Neuronal stem cell (in vitro differentiated cells): ENCODE measurements around the gene RNF208.

Source experiments
- DNase-seq: peaks from one replicate; pipeline ENCODE4 v3.0.0-alpha.2; 2013; ENCODE audit warnings: low spot score
- H2AFZ ChIP-seq: one replicate; pipeline ENCODE4 v1.6.1; 2013; ENCODE audit warnings: mild to moderate bottlenecking, low read length, inconsistent platforms
- H2AK5ac ChIP-seq: 2 replicates; pipeline ENCODE4 v1.6.1; 2013; ENCODE audit warnings: low read depth, mild to moderate bottlenecking, inconsistent platforms, low read length, moderate library complexity, mixed read lengths
- H2BK120ac ChIP-seq: 2 replicates; pipeline ENCODE4 v1.6.1; 2013; ENCODE audit warnings: low read depth, mild to moderate bottlenecking, inconsistent platforms, low read length, moderate library complexity, mixed read lengths
- H2BK12ac ChIP-seq: one replicate; pipeline ENCODE4 v1.6.1; 2013; ENCODE audit warnings: low read length, inconsistent platforms
- H2BK15ac ChIP-seq: 2 replicates; pipeline ENCODE4 v1.6.1; 2013; ENCODE audit warnings: mild to moderate bottlenecking, low read length, inconsistent platforms, mixed read lengths
- H2BK5ac ChIP-seq: one replicate; pipeline ENCODE4 v1.6.1; 2013; ENCODE audit warnings: inconsistent platforms, mild to moderate bottlenecking, low read length, moderate library complexity
- H3K14ac ChIP-seq: one replicate; pipeline ENCODE4 v1.6.1; 2013; ENCODE audit warnings: low read length, inconsistent platforms
- H3K18ac ChIP-seq: 2 replicates; pipeline ENCODE4 v1.6.1; 2013; ENCODE audit warnings: low read length, inconsistent platforms
- H3K23ac ChIP-seq: 2 replicates; pipeline ENCODE4 v1.6.1; 2013; ENCODE audit warnings: low read depth, mild to moderate bottlenecking, mixed read lengths, low read length, inconsistent platforms; ENCODE audit not compliant: poor library complexity
- H3K27ac ChIP-seq: replicated peaks from 3 replicates; pipeline ENCODE4 v1.5.1; 2013; ENCODE audit warnings: low read length, inconsistent platforms
- H3K27me3 ChIP-seq, 3 experiments: 2 replicates each; pipeline ENCODE4 v1.6.1; 2013; ENCODE audit warnings: low read length in 3 of 3, mild to moderate bottlenecking in 2 of 3, inconsistent platforms in 1 of 3, low read depth in 1 of 3, mixed read lengths in 1 of 3, moderate library complexity in 1 of 3; ENCODE audit not compliant: control insufficient read depth in 3 of 3, insufficient read depth in 3 of 3
- H3K36me3 ChIP-seq, 2 donors: replicated peaks in 1 of 2; 2 replicates each; pipeline ENCODE4 v1.6.1; 2013; ENCODE audit warnings: low read length in 2 of 2; ENCODE audit not compliant: control insufficient read depth in 2 of 2, insufficient read depth in 2 of 2
- H3K4ac ChIP-seq: 2 replicates; pipeline ENCODE4 v1.6.1; 2013; ENCODE audit warnings: inconsistent platforms, mild to moderate bottlenecking, low read length, moderate library complexity
- H3K4me1 ChIP-seq, 2 donors: 1 replicate in 1 of 2; 2 replicates in 1 of 2; pipeline ENCODE4 v1.6.1; 2013; ENCODE audit warnings: low read length in 2 of 2, low read depth in 1 of 2; ENCODE audit not compliant: control insufficient read depth in 2 of 2, insufficient read depth in 1 of 2
- H3K4me2 ChIP-seq: one replicate; pipeline ENCODE4 v1.6.1; 2013; ENCODE audit warnings: mild to moderate bottlenecking, low read length, inconsistent platforms; ENCODE audit not compliant: insufficient read depth, poor library complexity, severe bottlenecking
- H3K4me3 ChIP-seq, 2 donors: 2 replicates each; pipeline ENCODE4 v1.5.1; 2013; ENCODE audit warnings: low read length in 2 of 2, mild to moderate bottlenecking in 2 of 2, inconsistent platforms in 1 of 2, moderate library complexity in 1 of 2
- H3K79me1 ChIP-seq: one replicate; pipeline ENCODE4 v1.6.1; 2013; ENCODE audit warnings: low read depth, mild to moderate bottlenecking, inconsistent platforms, low read length, moderate library complexity
- H3K9ac ChIP-seq: one replicate; pipeline ENCODE4 v1.6.1; 2013; ENCODE audit warnings: mild to moderate bottlenecking, low read depth, low read length, inconsistent platforms; ENCODE audit not compliant: poor library complexity
- H3K9me3 ChIP-seq, 2 donors: replicated peaks in 1 of 2; 2 replicates each; pipeline versions ENCODE3 to v1.6.1; 2013; ENCODE audit warnings: low read length in 2 of 2, mild to moderate bottlenecking in 2 of 2, inconsistent platforms in 1 of 2, low read depth in 1 of 2, mixed read lengths in 1 of 2, moderate library complexity in 1 of 2; ENCODE audit not compliant: control insufficient read depth in 2 of 2, insufficient read depth in 1 of 2
- H4K8ac ChIP-seq: one replicate; pipeline ENCODE4 v1.6.1; 2013; ENCODE audit warnings: low read depth, mild to moderate bottlenecking, inconsistent platforms, low read length, moderate library complexity
- H4K91ac ChIP-seq: one replicate; pipeline ENCODE4 v1.6.1; 2013; ENCODE audit warnings: low read length, low read depth, mild to moderate bottlenecking, inconsistent platforms; ENCODE audit not compliant: poor library complexity
- WGBS, 2 donors: extraction: QIAGEN DNeasy Blood & Tissue Kit; methylation state at CpG; one replicate each; pipeline ENCODE4 v1.1.7; 2013; ENCODE audit warnings: missing lambda C conversion rate in 2 of 2, mixed read lengths in 1 of 2; ENCODE audit not compliant: insufficient read length in 2 of 2, insufficient replicate concordance in 1 of 2; ENCODE audit errors: extremely low coverage in 2 of 2; 5-methylcytosine and 5-hydroxymethylcytosine counted together

The RNF208 gene

GRCh38 chr9:137170486-137171148, 51.4 kb downstream of the RNF208 start:
- Histone ChIP-seq H3K9ac (peak overlapping the region; percentile 60), H3K4me2 (no peak overlapping the region), H2BK120ac (no peak overlapping the region), H2BK15ac (no peak overlapping the region), H3K14ac (peak overlapping the region; percentile 56), H3K27me3 (peaks cover 22 to 77% (median 67%) of the 10 kb centered on the region in 3 experiments), H3K36me3 (no peaks in the 10 kb centered on the region), H2AFZ (no peak overlapping the region), H3K79me1 (peaks cover 4% of the 10 kb centered on the region), H4K8ac (no peak overlapping the region), H2AK5ac (peak overlapping the region; percentile 88), H4K91ac (no peak overlapping the region), H3K18ac (peak overlapping the region; percentile 48), H3K9me3 (peaks cover 0 to 2% of the 10 kb centered on the region in 2 donors), H3K27ac (no peak overlapping the region), H3K23ac (peak overlapping the region; percentile 43), H2BK5ac (no peak overlapping the region), H3K4me1 (peaks cover 12 to 22% of the 10 kb centered on the region in 2 donors), H3K4me3 (no peak overlapping the region), H3K4ac (no peak overlapping the region), H2BK12ac (no peak overlapping the region)
- WGBS, 2 donors: no CpG with 5 or more reads among the region's 14 CpGs
- no peak for DNase-seq
